GM21576 (cell line): Measurements from ENCODE around the gene CSRP1.
A peak's percentile ranks its signal among the peaks of the same experiment; 100 is the strongest.
"Not testable (repeated sequence)": the region's sequence is repeated elsewhere in the genome, so short reads cannot be mapped to it uniquely, and the experiment has no call there.

Experiments used
- ATAC-seq: cut with Tn5 transposase; IDR thresholded peaks from one replicate; pipeline ENCODE4 v1.9.1; 2021; ENCODE audit warnings: mild to moderate bottlenecking, moderate library complexity; ENCODE audit not compliant: unreplicated experiment

The CSRP1 gene

DNA sequence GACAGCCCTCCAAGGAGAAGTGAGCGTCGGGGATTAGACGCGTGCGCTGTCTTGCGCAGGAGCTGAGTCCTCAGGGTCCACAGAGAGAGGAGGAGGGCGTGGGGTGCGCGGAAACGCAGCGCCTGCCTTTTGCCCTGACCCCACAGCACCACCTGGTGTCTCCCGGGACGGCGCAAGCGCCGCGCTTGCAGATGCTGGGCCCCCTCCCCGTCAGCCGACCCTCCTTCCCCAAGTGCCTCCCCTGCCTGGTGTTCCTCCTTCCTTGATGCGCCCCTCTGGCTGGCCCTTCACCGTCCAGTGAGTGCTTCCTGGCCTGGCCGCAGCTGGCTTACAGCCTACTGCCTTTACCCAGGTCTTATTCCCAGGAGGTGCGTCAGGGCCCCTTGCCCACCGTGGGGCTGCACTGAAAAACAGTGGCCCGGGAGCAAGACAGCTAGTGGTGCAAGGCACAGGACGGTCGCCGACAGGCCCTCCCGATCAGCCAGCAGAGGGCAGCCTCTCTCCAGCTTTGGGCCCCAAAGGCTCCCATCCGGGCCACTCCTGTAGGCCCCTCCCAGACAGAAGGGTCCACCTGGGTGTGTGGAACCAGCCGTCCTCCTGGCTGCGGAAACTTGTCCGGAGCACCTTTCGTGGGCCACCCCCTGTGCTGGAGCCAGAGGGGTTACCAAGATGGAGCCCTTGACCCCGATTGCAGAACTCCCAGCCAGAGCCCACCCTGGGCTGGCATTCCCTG lies 25.0 kb downstream of the CSRP1 start:
- ATAC-seq: peak; percentile 61

DNA sequence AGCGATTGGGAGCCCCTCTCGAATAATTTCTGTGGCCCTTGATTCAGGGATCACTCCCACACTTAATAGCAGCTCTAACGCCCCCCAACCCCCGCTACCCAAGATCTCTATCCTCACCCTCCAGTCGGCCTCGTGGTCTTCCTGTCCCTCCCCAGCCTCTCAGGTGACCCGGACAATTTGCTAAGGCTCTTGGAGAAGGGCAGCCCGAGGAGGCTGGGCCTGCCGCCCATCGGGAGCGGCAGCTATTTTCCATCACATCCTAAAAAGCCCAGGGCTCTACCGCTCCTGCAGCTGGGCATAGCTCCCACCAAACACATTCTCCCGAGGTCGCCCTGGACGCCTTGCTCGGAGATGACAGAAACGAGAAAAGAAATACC lies 25.9 kb downstream of the CSRP1 start:
- no peak for ATAC-seq

DNA sequence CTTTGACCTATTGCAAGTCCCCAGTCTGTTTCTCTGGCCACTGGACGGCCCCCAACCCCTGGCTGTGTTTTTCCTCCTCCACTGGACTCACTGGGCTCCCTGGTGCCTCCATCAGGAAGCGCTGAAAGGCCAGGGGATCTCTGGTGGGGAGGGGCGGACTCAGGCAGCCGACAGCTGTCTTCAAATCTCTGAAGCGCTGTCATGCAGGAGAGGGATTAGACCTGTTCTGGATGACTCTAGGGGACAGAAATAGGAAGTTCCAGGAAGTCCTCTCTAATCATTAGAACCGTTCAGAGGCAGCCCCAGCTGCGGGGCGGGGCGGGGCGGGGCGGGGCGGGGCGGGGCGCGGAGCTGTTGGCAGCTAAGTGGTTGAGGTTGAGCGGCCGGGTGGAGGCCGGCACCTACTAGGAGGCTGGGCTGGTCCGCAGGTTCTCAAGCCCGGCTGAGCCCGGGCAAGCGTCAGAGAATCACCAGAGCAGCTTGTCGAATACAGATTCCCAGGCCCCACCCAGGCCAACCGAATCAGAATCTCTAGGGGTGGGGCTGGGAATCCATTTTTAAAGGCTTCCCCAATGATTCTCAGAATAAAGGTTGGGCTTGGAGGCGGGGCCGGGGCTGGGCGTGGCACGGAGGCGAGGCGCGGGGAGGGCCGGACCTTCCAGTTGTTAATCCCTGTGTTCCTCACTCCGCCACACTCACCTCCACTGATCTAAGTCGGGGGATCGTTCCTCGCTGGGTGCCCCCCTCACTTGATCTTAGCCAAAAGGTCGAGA lies 26.5 kb downstream of the CSRP1 start:
- peak; percentile 52 for ATAC-seq

DNA sequence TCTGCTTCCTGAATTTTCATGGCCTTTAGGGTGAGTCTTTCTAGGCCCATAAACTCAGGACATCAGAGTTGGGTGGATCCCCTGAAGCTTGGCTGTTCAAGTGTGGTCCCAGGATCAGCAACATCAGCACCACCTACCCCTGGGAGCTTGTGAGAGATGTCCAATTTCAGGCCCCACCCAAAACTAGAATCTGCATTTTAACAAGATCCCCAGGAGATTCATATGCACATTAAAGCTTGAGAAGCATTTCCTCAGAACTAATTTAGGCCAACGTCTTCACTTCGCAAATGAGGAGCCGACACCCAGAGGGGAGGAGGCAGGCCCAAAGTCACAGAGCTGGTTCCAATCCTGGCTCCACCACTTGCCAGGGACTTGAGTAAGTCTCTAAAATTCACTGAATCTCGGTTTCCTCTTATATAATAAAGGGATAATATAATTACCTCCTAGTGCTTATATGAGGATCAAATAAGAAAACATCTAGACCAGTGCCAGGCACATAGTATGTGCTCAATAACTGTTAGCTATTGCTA lies 27.7 kb downstream of the CSRP1 start:
- ATAC-seq: no peak

DNA sequence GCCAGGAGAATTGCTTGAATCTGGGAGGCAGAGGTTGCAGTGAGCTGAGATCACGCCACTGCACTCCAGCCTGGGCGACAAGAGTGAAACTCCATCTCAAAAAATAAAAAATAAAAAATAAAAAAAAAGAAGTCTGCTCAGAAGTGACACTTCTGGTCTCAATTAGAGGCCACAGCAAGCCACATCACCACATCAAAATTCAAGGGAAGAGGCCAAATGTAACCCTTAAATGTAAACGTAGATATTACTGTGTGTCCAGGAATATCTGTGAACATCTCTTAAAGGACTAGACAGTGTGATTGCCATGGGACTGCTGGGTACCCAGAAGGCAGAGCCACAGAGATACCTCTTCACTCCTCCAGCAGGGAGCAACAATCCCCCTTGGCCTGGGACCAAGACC lies 28.3 kb downstream of the CSRP1 start:
- not testable (repeated sequence) for ATAC-seq

DNA sequence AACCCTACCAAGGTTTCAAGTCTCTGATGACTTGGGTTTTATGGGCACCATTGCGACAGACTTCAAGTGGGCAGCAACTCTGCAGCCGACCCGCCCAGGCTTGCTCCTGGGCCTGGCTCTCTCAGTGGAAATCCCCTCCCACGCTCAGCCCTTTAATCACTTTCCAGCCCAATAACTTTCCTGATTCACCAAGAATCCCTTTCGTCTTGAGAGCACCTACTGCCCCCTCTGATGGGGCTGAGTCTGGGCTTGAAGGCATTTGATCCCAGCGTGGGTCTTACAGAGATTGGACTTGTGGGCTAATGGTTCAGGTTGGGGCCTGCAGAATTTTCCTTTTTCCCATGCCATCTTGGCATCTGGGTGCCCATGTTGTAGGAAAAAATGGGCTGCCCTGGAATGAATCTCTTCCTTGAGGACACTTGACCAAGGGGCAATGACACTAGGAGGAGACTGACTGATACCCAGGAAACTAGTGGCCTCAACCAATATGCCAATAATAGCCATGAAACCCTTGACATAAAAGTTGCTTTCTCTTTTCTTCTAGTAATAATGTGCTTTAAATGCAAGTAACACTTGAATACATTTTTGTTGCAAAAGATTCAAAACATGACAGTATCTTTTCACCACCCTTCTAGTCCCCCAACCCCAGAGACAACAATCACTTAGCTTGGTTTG lies 30.1 kb downstream of the CSRP1 start:
- no peak for ATAC-seq

DNA sequence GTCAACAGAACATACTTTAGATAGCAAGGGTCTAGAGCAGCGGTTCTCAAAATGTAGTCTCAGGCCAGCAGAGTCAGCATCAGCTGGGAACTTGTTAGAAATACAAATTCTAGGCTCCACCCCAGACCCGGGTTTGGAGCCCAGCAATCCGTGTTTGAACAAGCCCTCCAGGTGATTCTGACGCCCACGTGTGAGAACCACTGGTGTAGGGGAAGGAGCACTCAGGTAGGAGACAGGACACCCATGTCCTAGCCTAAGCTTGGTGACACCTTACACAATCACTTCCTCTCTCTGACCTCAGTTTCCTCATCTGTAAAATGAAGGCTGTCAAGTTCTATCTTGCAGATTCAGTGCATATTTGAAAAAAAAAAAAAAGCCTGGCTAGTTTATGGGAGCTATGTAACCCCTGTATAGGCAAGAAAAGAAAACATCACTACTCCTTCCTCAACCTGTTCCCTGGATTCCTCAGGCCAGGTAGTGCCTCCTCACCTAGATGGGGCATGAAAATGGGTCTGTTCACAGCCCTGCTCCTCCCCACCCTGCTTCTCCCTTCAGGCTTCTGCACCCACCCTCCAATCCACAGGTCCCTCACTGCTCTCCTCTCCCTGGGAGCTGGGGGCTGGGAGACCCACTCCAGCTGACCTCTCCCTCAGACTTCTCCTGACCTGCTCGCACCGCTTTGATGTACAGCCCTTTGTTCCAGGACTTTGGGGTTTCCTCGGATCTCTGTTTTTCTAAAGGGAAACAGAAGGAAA lies 30.8 kb downstream of the CSRP1 start:
- ATAC-seq: no peak

DNA sequence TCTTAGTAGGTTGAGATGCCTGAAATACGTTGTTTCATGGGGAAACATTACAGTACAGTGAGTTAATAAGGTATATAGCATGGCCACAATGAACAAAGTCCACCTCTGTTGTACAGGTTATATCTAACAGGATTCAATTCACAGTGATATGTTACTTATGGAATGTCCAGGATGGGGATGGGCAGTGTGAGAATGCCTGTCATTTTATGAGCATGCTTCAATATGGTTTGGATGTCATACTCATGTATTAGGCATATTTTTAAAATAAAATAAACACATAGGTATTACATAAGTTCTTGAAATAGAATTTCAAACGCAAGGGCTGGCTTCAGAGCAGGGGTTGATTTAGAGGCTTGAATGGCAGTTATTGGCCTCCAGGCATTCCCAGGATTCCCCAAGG lies 31.8 kb downstream of the CSRP1 start:
- ATAC-seq: no peak

DNA sequence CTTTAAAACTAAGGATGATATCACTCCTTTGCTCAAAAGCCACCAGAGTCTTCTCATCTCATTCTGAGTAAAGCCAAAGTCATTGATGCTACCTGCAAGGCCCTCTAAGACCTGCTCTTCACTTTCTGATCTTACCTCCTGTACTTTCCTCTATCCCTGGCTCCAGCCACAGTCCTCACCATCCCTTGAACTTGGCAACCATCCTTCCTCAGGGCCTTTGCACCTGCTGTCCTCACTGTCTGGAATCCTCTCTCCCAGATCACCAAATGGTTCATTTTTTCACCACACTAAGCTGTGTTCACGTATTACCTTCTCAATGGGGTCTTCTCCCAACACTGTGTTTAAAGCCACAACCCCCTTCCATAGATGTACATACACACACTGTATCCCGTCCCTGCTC lies 33.6 kb downstream of the CSRP1 start:
- no peak for ATAC-seq

DNA sequence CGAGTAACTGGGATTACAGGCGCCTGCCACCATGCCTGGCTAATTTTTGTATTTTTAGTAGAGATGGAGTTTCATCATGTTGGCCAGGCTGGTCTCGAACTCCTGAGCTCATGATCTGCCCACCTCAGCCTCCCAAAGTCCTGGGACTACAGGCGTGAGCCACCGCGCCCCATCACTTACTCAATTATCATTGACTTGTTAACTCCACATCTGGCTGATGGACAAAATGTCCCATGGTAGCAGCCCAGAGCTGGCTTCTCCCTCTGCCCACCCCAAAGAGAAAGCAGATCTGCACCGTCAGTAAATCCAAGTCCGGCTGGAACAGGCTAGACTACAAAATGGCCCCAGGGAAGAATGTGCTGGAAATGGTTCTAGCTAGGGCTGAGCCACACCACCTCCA lies 34.6 kb downstream of the CSRP1 start:
- ATAC-seq: not testable (repeated sequence)

DNA sequence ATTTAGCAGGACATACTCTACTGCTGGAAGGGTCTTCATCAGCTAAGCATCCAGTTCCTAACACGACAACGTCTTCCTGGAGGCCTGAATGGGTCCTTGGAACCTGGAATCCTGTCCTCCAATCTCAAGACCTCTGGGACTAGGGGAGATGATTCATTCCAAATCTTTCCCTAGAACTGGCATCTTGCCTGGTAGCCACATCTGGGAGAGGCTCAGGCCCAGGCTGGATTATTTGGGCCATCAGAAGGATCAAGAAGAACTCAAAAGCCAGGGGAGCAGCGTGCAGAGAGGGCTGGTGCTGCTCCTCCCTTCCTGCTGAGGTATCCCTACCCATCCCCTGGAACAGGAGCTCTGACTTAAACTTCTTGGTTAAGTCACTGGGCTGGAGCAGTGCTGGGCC lies 35.2 kb downstream of the CSRP1 start:
- no peak for ATAC-seq

DNA sequence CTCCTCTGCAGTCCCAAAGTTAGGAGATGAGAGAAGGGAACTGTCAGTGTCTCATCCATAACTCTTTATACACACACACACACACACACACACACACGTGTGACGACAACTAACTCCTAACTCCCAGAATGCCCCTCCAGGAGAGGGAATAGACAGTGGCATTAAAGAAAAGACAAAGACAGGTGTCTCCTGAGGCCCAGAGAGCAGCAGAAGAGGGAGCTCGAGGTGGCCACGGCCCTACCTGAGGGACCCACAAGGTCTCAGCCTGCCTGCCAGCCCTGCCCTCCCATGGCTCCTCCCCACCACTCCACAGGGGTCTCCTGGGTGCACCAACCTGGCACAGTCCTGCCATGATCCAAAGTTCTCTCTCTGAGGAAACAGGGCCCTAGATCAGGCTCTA lies 36.3 kb downstream of the CSRP1 start:
- no peak for ATAC-seq

DNA sequence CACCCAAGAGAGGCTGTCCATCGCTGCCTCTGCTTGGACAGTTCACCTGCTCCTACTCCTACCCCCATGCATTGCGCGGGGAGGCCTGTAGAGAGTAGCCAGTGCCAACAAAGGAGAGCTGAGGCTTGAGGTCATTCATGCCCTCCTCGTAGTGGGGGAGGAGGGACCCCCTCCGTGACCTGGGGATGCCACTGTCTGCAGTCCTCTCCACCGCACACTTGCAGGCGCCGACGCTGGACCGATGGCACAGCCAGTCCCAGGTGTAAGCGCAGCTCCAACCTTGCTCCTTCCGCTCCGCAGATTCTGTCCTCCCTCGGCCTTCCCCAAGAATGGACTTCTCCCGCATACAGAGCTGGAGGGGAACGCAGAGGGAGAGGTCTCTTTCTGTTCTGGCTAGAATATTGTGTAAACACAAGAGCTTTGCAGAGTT lies 37.3 kb downstream of the CSRP1 start:
- ATAC-seq: no peak

DNA sequence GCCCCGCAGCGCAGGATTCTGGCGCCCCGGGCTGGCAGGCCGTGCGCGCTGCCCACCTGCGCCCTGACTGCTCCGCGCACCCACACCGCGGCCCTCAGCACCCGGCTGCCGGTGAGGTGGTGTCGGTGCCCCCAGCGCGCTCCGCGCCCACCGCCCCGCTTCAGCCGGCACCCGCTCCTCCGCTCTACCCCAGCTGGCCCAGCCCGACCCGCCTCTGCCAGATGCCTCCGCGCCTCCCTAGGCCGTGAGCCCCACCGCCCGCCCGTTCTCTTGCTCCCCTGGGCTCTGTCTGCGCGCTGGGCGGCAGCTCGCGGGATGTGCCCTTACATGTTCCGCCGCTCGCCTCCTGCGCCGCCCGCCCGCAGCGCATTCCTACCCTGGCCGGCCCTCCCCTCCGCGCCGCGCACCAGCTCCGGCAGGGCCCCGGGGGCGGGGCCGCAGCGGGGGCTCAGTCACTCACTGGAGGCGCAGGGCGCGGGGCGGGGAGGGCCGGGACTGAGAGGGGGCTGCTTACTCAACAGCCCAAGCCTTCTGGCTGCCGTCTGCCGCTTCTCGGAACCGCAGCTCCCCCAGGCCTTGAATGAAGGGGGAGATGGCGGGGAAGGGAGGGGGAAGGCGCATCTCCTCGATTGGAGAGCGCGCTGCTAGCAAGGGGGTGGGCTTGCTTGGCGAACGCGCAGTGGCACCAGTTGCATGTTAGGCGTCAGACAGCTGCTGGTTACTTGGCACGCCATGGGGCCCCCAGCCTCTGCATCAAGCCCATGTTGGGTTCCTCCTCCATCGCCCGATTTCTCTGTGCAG lies 37.9 kb downstream of the CSRP1 start, which contains the start of gene PHLDA3:
Gene PHLDA3, minus strand, starts transcription at position 345 of the 801 bp plus-strand sequence. CDS start 402 bp downstream, outside the sequence.
- peak; percentile 61 for ATAC-seq

DNA sequence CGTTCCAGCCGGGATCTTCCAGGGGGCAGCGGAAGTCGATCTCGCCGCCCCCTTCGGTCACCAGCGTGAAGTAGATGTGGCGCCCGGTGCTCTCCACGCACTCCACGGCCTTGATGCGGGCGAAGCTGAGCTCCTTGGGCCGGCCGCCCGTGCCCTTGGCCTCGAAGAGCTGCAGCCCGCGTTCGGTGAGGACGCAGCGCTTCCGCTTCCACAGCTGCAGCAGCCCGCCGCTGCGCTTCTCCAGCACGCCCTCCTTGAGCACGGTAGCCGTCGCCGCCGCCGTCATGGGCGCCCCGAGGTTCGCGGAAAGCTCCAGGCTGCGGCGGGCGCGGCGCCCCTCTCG lies 38.5 kb downstream of the CSRP1 start:
- peak; percentile 30 for ATAC-seq

DNA sequence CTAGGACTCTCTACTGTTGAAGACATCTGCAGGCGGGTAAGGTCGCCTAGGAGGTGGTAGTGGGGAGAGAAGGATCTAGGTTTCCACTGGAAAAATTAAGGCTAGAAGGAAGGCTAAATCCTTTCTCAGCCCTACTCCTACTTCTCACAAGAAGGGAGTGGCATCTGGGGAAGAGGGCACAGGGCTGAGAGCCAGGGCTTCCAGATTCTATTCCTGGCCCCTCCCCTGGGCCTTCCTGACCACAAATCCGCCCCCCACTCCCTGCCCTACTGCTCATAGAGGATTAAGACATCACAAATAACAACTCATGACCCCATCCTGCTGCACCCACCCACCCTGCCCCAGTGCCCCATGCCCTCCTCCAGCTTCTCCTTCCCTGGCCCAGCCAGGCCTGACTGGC lies 40.4 kb downstream of the CSRP1 start:
- no peak for ATAC-seq

DNA sequence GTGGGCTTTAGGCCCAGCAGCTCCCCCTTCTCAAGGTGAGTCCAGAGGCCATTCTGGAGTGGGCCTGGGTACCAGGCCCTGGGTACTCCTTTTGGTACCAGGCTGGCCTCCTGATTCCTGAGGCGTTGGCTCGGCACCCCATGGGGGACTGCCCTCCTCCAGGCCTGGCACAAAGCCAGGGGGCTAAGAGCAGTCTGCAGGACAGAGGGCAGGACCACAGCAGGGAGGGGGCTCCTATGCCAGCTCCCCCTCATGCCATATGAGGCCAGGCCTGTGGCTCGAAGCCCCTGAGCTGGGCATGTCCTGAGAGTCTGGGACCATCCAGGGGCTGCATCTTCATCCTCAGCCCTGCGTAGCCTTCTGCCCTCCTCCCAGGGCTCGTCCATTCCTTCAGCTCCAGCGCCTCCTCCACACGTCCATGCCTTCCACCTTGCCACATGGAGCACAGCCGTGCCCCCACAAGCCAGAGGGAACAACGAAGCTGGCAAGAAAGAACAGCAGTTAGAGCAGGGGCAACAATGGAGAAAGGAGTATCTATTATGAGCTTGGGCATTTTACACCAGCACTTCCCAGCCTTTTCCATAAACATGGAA lies 41.1 kb downstream of the CSRP1 start:
- no peak for ATAC-seq

DNA sequence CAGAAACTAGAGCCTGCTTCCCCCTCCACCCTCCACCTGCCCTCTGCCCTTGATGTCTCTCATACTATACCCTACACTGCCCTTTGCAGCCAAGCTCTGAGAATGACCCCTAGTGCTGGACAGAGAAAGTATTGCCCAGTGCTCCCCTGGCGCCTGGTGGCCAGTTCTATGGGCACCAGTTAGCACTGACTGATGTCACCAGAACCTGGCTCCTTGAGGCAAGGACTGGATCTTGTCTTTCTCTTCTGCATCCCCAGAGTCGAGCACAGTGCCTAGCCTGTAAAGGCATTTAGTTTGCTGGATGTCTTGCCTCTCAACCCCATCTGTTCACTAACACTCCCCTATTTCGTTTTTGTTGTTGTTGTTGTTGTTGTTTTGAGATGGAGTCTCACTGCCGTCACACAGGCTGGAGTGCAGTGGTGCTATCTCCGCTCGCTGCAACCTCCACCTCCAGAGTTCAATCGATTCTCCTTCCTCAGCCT lies 43.8 kb downstream of the CSRP1 start:
- ATAC-seq: no peak

DNA sequence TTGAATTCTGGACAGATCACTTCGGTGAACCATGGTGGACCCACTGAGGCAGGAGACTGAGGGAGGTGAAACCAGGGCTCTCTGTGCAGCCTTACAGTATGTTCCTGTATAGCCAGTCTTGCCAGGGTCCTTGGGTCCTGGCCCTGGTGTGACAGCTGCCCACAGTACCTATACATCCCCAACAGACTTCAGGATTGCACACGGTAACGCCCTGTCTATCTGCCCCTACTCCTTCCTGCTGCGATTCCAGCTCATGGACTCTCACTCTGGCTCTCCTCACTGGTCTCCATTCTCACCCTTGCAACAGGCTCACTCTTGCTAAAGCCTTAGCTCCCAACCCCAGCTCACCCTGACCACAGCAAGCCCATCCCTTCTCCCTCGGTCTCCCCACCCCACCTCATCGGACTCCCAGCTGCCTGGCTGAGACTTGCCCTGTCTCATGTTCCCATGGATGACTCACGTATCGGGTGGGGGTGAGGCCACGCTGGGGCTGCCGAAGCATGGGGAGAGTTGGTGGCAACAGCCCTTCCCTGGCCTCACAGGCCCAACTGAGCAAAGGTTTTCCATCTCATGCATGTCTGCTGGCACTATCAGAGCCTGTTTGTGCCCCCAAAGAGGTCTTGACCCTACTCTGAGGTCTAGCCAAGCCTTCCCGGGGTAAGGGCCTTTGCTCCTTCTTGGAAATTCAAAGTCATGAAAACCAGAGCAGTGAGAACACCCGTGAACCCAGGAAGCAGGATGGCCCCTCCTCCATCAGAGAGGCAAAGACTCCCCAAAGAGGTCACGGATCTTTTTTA lies 45.1 kb downstream of the CSRP1 start:
- no peak for ATAC-seq
